OCI-LY7 (cell line): Measurements from ENCODE around the gene CACNB2.

Experiments
- EZH2phosphoT487 ChIP-seq: fragments of 200-600 bp; sonication (generic); IDR thresholded peaks from 2 replicates; pipeline ENCODE4 v1.6.1; 2018; ENCODE audit warnings: low read depth, borderline replicate concordance, mild to moderate bottlenecking, mixed run types, antibody characterized with exemption, low read length, moderate library complexity, mixed read lengths
- TF ChIP-seq, protein P1 (sequence below): fragments of 200-600 bp; sonication (generic); conservative IDR thresholded peaks from 2 replicates; pipeline ENCODE4 v1.5.1; 2014; ENCODE audit warnings: mild to moderate bottlenecking, antibody characterized with exemption, low read length, moderate library complexity, mixed read lengths

DNA sequence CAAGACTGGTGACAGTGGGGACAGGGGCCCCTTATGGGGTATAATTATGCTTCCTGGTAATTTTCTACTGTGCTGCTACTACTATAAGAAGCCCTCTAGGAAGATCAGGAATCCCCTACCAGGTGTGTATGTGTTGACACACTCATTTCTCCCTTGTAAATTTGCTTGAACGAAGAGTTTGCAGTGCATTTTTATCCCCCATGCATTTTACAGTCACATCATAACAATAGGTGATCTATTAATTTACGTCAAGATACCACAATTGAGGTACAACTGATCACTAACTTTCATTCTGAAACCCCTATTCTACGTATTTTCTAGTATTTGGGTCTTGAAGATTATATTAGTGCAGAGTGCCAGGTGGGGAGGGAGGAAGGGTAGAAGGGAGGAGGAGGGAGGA lies 258.9 kb downstream of the CACNB2 start:
- TF ChIP-seq, protein P1, sequence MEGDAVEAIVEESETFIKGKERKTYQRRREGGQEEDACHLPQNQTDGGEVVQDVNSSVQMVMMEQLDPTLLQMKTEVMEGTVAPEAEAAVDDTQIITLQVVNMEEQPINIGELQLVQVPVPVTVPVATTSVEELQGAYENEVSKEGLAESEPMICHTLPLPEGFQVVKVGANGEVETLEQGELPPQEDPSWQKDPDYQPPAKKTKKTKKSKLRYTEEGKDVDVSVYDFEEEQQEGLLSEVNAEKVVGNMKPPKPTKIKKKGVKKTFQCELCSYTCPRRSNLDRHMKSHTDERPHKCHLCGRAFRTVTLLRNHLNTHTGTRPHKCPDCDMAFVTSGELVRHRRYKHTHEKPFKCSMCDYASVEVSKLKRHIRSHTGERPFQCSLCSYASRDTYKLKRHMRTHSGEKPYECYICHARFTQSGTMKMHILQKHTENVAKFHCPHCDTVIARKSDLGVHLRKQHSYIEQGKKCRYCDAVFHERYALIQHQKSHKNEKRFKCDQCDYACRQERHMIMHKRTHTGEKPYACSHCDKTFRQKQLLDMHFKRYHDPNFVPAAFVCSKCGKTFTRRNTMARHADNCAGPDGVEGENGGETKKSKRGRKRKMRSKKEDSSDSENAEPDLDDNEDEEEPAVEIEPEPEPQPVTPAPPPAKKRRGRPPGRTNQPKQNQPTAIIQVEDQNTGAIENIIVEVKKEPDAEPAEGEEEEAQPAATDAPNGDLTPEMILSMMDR = no peak
- TF ChIP-seq EZH2phosphoT487 = no peak
